A549 (cell line): ENCODE data around the gene DCAF6. TPM values are rescaled to one million over a fixed set of nuclear protein-coding genes. Genes with fewer than 3 reads are reported as not detected.

Experiments used
- ATAC-seq, 2 experiments: fragments of 200-7000 bp in 1 of 2; fragments of >200 bp in 1 of 2; cut with Nextera tagmentation in 1 of 2; cut with Tn5 transposase in 1 of 2; 3 replicates each; pipeline versions ENCODE4 v1.8.0 to v1.9.1; 2018 to 2020; ENCODE audit warnings: mild to moderate bottlenecking in 1 of 2, moderate library complexity in 1 of 2
- CTCF ChIA-PET: fragments of 300-600 bp; sonication (Branson Sonifier 250); formaldehyde crosslinking; extraction: SDS; loops from one replicate; lab custom pipeline; 2021; ENCODE audit warnings: antibody characterized with exemption, inconsistent platforms; lab: Yijun Ruan, JAX
- POLR2A ChIA-PET: fragments of 350-600 bp; formaldehyde crosslinking; extraction: SDS; loops from one replicate; lab custom pipeline; 2021; ENCODE audit warnings: antibody characterized with exemption, inconsistent platforms; lab: Yijun Ruan, JAX
- DNase-seq, 2 experiments: peaks; one replicate each; pipeline versions ENCODE4 v3.0.0 to v3.0.0-alpha.2; 2011 to 2016; ENCODE audit warnings: low read depth in 1 of 2, low spot score in 1 of 2
- FAIRE-seq: peaks from 2 replicates; lab custom pipeline; 2011; peaks lifted over from hg19 to GRCh38; lab: Jason Lieb, UNC
- H3K27ac ChIP-seq, 2 experiments: fragments of >200 bp; sonication (Bioruptor Twin); formaldehyde crosslinking; 3 replicates each; pipeline ENCODE4 v1.5.1; 2016 to 2017
- H3K4me1 ChIP-seq: fragments of >200 bp; sonication (Bioruptor Twin); formaldehyde crosslinking; 3 replicates; pipeline ENCODE4 v1.6.1; 2016
- H3K4me2 ChIP-seq: fragments of >200 bp; sonication (Bioruptor Twin); formaldehyde crosslinking; 3 replicates; pipeline ENCODE4 v1.6.1; 2016
- H3K4me3 ChIP-seq: fragments of >200 bp; sonication (Bioruptor Twin); formaldehyde crosslinking; 3 replicates; pipeline ENCODE4 v1.5.1; 2016
- H3K9me3 ChIP-seq: fragments of >200 bp; sonication (Bioruptor Twin); formaldehyde crosslinking; 3 replicates; pipeline ENCODE4 v1.6.1; 2016
- CTCF ChIP-seq: fragments of >200 bp; sonication (Bioruptor Twin); formaldehyde crosslinking; IDR thresholded peaks from 3 replicates; pipeline ENCODE4 v1.5.1; 2016
- E2F6 ChIP-seq: IDR thresholded peaks from 2 replicates; pipeline ENCODE4 v1.6.1; 2012; ENCODE audit warnings: low read depth, borderline replicate concordance
- EHF ChIP-seq: fragments of 250-450 bp; sonication (Bioruptor Pico); IDR thresholded peaks from 2 replicates; pipeline ENCODE4 v1.5.0; 2020; ENCODE audit warnings: mild to moderate bottlenecking
- HOXA7 ChIP-seq: fragments of 250-450 bp; sonication (Bioruptor Pico); IDR thresholded peaks from 2 replicates; pipeline ENCODE4 v1.5.0; 2020; ENCODE audit warnings: mild to moderate bottlenecking, moderate library complexity
- KDM1A ChIP-seq: fragments of 200-600 bp; sonication (generic); IDR thresholded peaks from 2 replicates; pipeline ENCODE4 v1.6.1; 2016; ENCODE audit warnings: low read depth, mild to moderate bottlenecking
- KDM5A ChIP-seq: fragments of 200-600 bp; sonication (generic); IDR thresholded peaks from 2 replicates; pipeline ENCODE4 v1.6.1; 2016; ENCODE audit warnings: antibody characterized with exemption, mild to moderate bottlenecking
- MAX ChIP-seq: IDR thresholded peaks from 2 replicates; pipeline ENCODE4 v1.6.1; 2012
- MYC ChIP-seq: IDR thresholded peaks from 2 replicates; pipeline ENCODE4 v1.6.1; 2012; ENCODE audit warnings: mild to moderate bottlenecking, inconsistent platforms, low read length, improper control_type of control experiment, borderline replicate concordance
- NFE2L2 ChIP-seq: fragments of 150-350 bp; conservative IDR thresholded peaks from 2 replicates; pipeline ENCODE4 v1.6.1; 2014; ENCODE audit warnings: low read length
- RAD21 ChIP-seq, 2 experiments: fragments of >200 bp in 1 of 2; sonication (Bioruptor Twin) in 1 of 2; formaldehyde crosslinking in 1 of 2; IDR thresholded peaks in 1 of 2; conservative IDR thresholded peaks in 1 of 2; 2 replicates in 1 of 2; 3 replicates in 1 of 2; pipeline ENCODE4 v1.6.1; 2012 to 2018; ENCODE audit warnings: inconsistent platforms in 1 of 2
- RARB ChIP-seq: fragments of 250-450 bp; sonication (Bioruptor Pico); IDR thresholded peaks from 2 replicates; pipeline ENCODE4 v1.8.0; 2021; ENCODE audit warnings: mild to moderate bottlenecking, moderate library complexity
- SMC3 ChIP-seq: fragments of >200 bp; sonication (Bioruptor Twin); formaldehyde crosslinking; IDR thresholded peaks from 3 replicates; pipeline ENCODE4 v1.6.1; 2018; ENCODE audit warnings: inconsistent platforms
- SREBF2 ChIP-seq: fragments of 450-650 bp; IDR thresholded peaks from 2 replicates; pipeline ENCODE4 v1.6.1; 2014; ENCODE audit warnings: mild to moderate bottlenecking, moderate library complexity
- ZC3H11A ChIP-seq: fragments of 450-650 bp; IDR thresholded peaks from 2 replicates; pipeline ENCODE4 v1.6.1; 2014; ENCODE audit warnings: antibody characterized with exemption, mild to moderate bottlenecking
- ZFP36 ChIP-seq: fragments of 450-650 bp; IDR thresholded peaks from 2 replicates; pipeline ENCODE4 v1.6.1; 2014; ENCODE audit warnings: borderline replicate concordance; ENCODE audit not compliant: partially characterized antibody
- WGBS: methylation state at CpG from one replicate; pipeline ENCODE4 v1.1.6; 2017; ENCODE audit errors: missing lambda C conversion rate; 5-methylcytosine and 5-hydroxymethylcytosine counted together
- polyA plus RNA-seq, 4 experiments: library from polyadenylated mRNA; depleted of rRNA in 3 of 4; stranded (reverse); fragments of >200 nt; fragmentation: RNase III in 1 of 4; extraction: RNeasy Plus Mini Kit Qiagen cat#74134 plus additional on column Dnase treatment in 1 of 4; gene quantifications; 2 replicates in 3 of 4; 3 replicates in 1 of 4; pipeline ENCODE4 v1.2.3, GENCODE V29; 2011 to 2017

DCAF6 gene
- polyA plus RNA-seq, 2 of the 4 experiments (the other 2 are of a cell fraction), result 39.9 to 74.7 TPM

GRCh38 chr1:168091720-168092550 is 155.5 kb downstream of the DCAF6 start:
- no peak for FAIRE-seq
- TF ChIP-seq E2F6 (no peak), EHF (CRISPR knock-in tag) (no peak), RAD21 (conservative IDR thresholded peaks at IDR 0.05 in 1 of 2, IDR thresholded peaks at IDR 0.05 in 1 of 2) (no peak), MYC (no peak)
- TF ChIP-seq, all 56 proteins: peak for 0
- ChIA-PET CTCF (interaction anchor here (0.6 to 10.5 kb wide), 9 partner anchors 9 to 477 kb away, joined by 3 to 94 read pairs (median 4); no protein-coding TSS in a partner anchor), POLR2A (interaction anchor here (0.8 kb wide), 1 partner anchor 10 kb away, joined by 3 read pairs; no protein-coding TSS in a partner anchor)
- peaks cover 13% of the 10 kb centered on the region for H3K4me1 ChIP-seq
- ATAC-seq (no peak), DNase-seq (no peak)
- no peak overlapping the region for H3K4me2 ChIP-seq
- WGBS, result 85% methylated on average over 7 of the region's 8 CpGs
- H3K9me3 ChIP-seq, result no peaks in the 10 kb centered on the region
- no peak overlapping the region for H3K4me3 ChIP-seq
- H3K27ac ChIP-seq, result no peak overlapping the region

- 74% methylated on average over 16 of the region's 16 CpGs for WGBS
- FAIRE-seq (no peak), ATAC-seq (peak; percentile 54 to 78; a peak in 5 of 6 replicates), DNase-seq (peak in 1 of 2 experiments; percentile 61)
- Histone ChIP-seq H3K4me2 (no peak overlapping the region), H3K27ac (no peak overlapping the region), H3K4me1 (peaks cover 13% of the 10 kb centered on the region), H3K9me3 (no peaks in the 10 kb centered on the region), H3K4me3 (no peak overlapping the region)
- ChIA-PET CTCF (interaction anchor here (0.8 to 10.5 kb wide), 7 partner anchors 9 to 250 kb away, joined by 3 to 94 read pairs (median 4); no protein-coding TSS in a partner anchor), POLR2A (no interaction called here)
- TF ChIP-seq RAD21 (conservative IDR thresholded peaks at IDR 0.05 in 1 of 2, IDR thresholded peaks at IDR 0.05 in 1 of 2) (peak; percentile 52 to 63), SMC3 (peak; percentile 45; the same call in 1 of the 3 replicates), SREBF2 (no peak), CTCF (peak; percentile 43)
Measured at GRCh38 chr1:168092566-168093355, 156.3 kb downstream of the DCAF6 start.

- no peak for TF ChIP-seq NFE2L2
- no peak for TF ChIP-seq ZC3H11A
- TF ChIP-seq RARB, result no peak
- no peak for TF ChIP-seq KDM5A
- TF ChIP-seq MAX, result no peak
- no peak for TF ChIP-seq ZFP36
- TF ChIP-seq CTCF, result no peak
- TF ChIP-seq KDM1A, result no peak
- no peak for TF ChIP-seq HOXA7 (CRISPR knock-in tag)
- Histone ChIP-seq H3K4me2 (no peak overlapping the region), H3K27ac (no peak overlapping the region), H3K4me3 (no peak overlapping the region), H3K4me1 (peaks cover 10% of the 10 kb centered on the region), H3K9me3 (no peaks in the 10 kb centered on the region)
- DNase-seq (no peak), ATAC-seq (no peak), FAIRE-seq (no peak)
- POLR2A ChIA-PET, result interaction anchor here (0.6 kb wide), 1 partner anchor 279 kb away, joined by 3 read pairs; no protein-coding TSS in a partner anchor
- 88% methylated on average over 4 of the region's 4 CpGs for WGBS
- CTCF ChIA-PET, result interaction anchor here (0.9 to 10.5 kb wide), 3 partner anchors 10 to 136 kb away, joined by 3 to 94 read pairs (median 3); no protein-coding TSS in a partner anchor
Measured at GRCh38 chr1:168093616-168094015, 157.1 kb downstream of the DCAF6 start.
